ENCODE results near the gene KCNC1.

DNA sequence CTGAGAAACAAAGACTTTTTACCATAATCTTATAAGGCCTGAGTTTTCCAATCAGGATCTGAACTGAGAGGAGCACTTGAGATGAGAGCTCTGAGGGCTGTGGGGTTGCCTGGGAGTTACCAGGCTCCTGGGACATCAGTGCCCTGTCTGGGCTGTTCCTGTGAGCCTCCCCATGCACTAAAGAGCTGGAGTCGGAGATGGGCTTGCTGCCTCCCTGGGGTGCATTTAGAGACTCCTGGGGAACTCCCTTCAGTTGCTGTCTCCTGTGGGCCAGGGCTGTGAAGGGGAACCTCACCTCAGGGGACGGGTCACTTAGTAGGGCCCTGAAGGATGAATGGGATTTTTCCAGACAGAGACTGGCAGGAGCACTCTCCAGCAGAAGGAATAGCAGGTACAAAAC is 33.3 kb downstream of the KCNC1 start:
- no peak for TF ChIP-seq CHD4 (IDR thresholded peaks at IDR 0.05; ENCODE audit: borderline replicate concordance)
- TF ChIP-seq GATA3 (IDR thresholded peaks at IDR 0.05; ENCODE audit: borderline replicate concordance), result no peak
- TF ChIP-seq, protein P1, sequence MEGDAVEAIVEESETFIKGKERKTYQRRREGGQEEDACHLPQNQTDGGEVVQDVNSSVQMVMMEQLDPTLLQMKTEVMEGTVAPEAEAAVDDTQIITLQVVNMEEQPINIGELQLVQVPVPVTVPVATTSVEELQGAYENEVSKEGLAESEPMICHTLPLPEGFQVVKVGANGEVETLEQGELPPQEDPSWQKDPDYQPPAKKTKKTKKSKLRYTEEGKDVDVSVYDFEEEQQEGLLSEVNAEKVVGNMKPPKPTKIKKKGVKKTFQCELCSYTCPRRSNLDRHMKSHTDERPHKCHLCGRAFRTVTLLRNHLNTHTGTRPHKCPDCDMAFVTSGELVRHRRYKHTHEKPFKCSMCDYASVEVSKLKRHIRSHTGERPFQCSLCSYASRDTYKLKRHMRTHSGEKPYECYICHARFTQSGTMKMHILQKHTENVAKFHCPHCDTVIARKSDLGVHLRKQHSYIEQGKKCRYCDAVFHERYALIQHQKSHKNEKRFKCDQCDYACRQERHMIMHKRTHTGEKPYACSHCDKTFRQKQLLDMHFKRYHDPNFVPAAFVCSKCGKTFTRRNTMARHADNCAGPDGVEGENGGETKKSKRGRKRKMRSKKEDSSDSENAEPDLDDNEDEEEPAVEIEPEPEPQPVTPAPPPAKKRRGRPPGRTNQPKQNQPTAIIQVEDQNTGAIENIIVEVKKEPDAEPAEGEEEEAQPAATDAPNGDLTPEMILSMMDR (IDR thresholded peaks at IDR 0.05), result no peak
- TF ChIP-seq, protein P2, sequence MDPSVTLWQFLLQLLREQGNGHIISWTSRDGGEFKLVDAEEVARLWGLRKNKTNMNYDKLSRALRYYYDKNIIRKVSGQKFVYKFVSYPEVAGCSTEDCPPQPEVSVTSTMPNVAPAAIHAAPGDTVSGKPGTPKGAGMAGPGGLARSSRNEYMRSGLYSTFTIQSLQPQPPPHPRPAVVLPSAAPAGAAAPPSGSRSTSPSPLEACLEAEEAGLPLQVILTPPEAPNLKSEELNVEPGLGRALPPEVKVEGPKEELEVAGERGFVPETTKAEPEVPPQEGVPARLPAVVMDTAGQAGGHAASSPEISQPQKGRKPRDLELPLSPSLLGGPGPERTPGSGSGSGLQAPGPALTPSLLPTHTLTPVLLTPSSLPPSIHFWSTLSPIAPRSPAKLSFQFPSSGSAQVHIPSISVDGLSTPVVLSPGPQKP (IDR thresholded peaks at IDR 0.05; ENCODE audit: low read depth, low read length), result no peak
- no peak for TF ChIP-seq EHF (CRISPR knock-in tag; IDR thresholded peaks at IDR 0.05)
- no peak for TF ChIP-seq POLR2A (IDR thresholded peaks at IDR 0.05; ENCODE audit: low read length)
- TF ChIP-seq NR3C1 (IDR thresholded peaks at IDR 0.05), result no peak
- TF ChIP-seq, protein P3, sequence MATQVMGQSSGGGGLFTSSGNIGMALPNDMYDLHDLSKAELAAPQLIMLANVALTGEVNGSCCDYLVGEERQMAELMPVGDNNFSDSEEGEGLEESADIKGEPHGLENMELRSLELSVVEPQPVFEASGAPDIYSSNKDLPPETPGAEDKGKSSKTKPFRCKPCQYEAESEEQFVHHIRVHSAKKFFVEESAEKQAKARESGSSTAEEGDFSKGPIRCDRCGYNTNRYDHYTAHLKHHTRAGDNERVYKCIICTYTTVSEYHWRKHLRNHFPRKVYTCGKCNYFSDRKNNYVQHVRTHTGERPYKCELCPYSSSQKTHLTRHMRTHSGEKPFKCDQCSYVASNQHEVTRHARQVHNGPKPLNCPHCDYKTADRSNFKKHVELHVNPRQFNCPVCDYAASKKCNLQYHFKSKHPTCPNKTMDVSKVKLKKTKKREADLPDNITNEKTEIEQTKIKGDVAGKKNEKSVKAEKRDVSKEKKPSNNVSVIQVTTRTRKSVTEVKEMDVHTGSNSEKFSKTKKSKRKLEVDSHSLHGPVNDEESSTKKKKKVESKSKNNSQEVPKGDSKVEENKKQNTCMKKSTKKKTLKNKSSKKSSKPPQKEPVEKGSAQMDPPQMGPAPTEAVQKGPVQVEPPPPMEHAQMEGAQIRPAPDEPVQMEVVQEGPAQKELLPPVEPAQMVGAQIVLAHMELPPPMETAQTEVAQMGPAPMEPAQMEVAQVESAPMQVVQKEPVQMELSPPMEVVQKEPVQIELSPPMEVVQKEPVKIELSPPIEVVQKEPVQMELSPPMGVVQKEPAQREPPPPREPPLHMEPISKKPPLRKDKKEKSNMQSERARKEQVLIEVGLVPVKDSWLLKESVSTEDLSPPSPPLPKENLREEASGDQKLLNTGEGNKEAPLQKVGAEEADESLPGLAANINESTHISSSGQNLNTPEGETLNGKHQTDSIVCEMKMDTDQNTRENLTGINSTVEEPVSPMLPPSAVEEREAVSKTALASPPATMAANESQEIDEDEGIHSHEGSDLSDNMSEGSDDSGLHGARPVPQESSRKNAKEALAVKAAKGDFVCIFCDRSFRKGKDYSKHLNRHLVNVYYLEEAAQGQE (IDR thresholded peaks at IDR 0.05), result no peak
- no peak for TF ChIP-seq HDAC2 (IDR thresholded peaks at IDR 0.05)
- TF ChIP-seq, protein P4, sequence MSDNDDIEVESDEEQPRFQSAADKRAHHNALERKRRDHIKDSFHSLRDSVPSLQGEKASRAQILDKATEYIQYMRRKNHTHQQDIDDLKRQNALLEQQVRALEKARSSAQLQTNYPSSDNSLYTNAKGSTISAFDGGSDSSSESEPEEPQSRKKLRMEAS (IDR thresholded peaks at IDR 0.05), result no peak
- no peak for TF ChIP-seq SMC3 (IDR thresholded peaks at IDR 0.05)
- no peak for TF ChIP-seq KDM1A (IDR thresholded peaks at IDR 0.05; ENCODE audit: low read depth)
- TF ChIP-seq BHLHE40 (IDR thresholded peaks at IDR 0.05; ENCODE audit: low read depth, low read length), result no peak

All from A549 (cell line).